GM20000 (cell line): Measurements from ENCODE around the gene ADRB1.

Source experiments
- DNase-seq: peaks from one replicate; pipeline ENCODE4 v3.0.0; 2012; ENCODE audit warnings: low spot score
- TF ChIP-seq, protein P1 (sequence below): IDR thresholded peaks from 2 replicates; pipeline ENCODE4 v1.5.1; 2012; ENCODE audit warnings: mild to moderate bottlenecking, control low read depth; ENCODE audit errors: extremely low read depth, missing control alignments

Gene ADRB1

GRCh38 chr10:114027041-114027394, 16.6 kb upstream of the ADRB1 start:
- DNase-seq: no peak
- TF ChIP-seq, protein P1, sequence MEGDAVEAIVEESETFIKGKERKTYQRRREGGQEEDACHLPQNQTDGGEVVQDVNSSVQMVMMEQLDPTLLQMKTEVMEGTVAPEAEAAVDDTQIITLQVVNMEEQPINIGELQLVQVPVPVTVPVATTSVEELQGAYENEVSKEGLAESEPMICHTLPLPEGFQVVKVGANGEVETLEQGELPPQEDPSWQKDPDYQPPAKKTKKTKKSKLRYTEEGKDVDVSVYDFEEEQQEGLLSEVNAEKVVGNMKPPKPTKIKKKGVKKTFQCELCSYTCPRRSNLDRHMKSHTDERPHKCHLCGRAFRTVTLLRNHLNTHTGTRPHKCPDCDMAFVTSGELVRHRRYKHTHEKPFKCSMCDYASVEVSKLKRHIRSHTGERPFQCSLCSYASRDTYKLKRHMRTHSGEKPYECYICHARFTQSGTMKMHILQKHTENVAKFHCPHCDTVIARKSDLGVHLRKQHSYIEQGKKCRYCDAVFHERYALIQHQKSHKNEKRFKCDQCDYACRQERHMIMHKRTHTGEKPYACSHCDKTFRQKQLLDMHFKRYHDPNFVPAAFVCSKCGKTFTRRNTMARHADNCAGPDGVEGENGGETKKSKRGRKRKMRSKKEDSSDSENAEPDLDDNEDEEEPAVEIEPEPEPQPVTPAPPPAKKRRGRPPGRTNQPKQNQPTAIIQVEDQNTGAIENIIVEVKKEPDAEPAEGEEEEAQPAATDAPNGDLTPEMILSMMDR: no peak

- DNase-seq: no peak
- TF ChIP-seq, protein P1: no peak
Observed at GRCh38 chr10:114027951-114028350, 15.7 kb upstream of the ADRB1 start.

GRCh38 chr10:114028425-114028824, 15.2 kb upstream of the ADRB1 start:
- DNase-seq: no peak
- TF ChIP-seq, protein P1: no peak

- no peak for DNase-seq
- TF ChIP-seq, protein P1: no peak
Observed at GRCh38 chr10:114029655-114030054, 14.0 kb upstream of the ADRB1 start.

GRCh38 chr10:114030140-114030539, 13.5 kb upstream of the ADRB1 start:
- no peak for DNase-seq
- TF ChIP-seq, protein P1: no peak

DNA sequence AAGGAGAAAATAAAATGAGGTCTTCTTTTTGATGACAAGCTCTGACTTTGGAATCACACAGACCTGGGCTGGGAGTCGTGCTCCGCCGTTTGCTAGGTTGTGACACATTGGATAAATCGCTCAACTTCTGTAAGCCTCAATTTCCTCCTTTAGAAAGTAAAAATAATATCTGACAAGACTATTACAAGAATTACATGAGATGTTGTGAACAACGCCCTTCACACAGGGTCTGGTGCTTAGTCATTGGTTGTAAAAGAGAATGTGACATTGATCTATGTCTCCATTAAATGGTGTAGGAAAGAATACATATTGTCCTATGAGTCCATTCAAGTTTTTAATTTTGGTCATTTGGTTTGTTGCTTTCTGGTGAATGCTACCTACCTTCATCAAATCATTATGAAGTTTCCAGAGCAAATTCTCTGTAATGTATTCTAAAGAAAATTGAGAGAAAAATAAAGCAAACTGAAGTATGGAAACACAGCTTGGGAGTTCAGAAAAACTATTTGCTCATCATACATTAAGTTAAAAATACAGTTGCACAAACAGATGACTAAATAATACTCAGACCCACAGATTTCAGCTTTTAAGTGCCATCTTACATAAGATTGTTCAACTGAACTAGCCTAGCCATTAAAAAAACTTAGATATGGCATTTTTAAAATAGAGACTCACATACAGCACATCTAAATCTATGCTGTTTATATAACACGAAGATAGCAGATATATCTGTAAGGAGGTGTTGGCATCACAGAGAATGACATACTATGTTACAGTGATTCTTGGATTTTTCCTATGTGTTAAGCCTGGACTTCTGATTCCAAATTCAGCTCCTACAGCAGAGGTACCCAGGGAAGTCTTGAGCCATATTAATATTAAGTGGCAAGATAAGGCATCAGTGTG, 12.3 kb upstream of the ADRB1 start:
- TF ChIP-seq, protein P1: no peak
- DNase-seq: no peak

DNA sequence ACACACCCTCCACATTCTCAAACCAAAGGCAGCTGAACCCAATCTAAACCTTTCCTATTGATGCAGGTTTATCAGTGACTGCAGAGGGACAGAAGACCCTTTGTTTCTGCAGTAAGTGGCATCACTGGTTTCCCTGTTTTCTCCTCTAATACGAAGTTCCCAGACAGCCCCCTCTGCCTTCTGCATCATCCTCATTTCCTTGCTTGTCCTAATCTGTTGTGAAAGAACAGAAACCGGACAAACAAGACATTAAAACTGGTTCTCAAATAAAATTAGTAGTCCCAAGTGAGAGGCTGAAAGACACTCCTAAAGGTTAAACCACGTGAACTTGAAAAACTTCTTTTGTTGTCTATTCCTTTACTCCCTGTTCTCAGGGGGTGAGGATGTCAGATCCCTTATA, 10.1 kb upstream of the ADRB1 start:
- TF ChIP-seq, protein P1: no peak
- no peak for DNase-seq
